UCSD-AML1 (cell line): ENCODE results near the gene CACNA1H.

Source experiments
- DNase-seq: peaks from one replicate; lab custom pipeline; 2025; ENCODE audit not compliant: unreplicated experiment; lab: John Stamatoyannopoulos, UW

CACNA1H gene

DNA sequence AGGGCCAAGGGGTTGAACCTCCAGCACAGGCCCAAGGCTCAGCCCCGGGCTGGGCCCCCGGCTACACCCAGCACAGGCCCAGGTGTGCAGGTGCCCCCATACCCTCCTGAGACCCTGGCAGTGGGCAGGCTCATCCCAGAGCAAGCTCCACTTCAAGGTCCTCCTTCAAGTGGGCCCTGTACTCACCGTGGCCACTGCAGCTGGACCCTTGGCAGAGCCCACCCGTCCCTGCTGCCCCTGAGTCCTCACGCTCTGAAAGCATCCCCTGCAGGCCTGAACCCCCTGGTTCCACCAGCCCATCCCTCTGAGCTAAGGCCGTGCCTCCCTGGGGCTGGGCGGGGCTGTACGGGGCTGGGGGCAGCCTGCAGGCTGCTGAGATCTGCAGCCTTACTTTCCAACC lies 11.2 kb upstream of the CACNA1H start:
- no peak for DNase-seq

DNA sequence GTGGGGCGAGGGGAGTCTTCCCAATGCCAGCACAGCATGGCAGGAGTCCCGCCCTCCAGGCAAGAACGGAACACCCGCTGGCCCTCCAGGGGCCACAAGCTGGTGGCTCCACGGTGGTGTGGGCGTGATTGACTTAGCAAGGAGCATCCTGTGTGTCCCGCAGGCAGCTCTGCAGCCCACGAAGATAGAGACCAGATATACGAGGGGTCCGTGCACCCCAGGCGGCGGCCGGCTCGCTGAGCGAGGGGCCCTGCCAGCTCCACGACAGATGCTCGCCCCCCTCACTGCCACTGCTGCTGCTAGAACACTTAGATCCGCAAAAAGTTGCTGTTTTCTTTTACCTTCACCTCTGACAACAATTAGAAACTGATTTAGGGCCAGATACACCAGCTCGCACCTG lies 10.0 kb upstream of the CACNA1H start:
- no peak for DNase-seq

DNA sequence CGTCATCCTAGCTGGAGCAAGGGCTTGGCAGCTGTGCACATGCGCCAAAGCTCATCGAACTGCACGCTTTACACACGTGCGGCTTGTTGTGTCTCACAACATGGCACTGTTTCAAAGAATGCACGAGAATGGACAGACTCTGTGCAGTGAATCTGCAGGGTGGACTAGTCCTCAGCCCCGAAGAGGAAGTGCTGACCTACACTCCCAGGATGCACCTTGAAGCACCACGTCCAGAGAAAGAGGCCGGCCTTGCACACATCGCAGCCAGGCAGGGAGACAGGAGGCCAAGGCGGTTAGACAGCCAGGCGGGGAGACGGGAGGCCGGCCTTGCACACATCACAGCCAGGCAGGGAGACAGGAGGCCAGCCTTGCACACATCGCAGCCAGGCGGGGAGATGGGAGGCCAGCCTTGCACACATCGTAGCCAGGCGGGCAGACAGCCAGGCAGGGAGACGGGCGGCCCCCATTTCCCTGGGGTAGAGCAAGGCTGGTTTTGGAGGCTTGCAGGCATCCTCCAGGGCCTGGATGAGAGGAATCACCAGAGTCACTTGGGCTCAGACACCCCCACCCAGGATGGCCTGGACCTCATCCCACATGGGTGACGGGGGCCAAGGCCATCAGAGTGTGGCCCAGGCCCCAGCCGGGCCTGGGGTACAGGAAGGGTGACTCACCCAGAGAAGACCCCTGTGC lies 9.0 kb upstream of the CACNA1H start:
- no peak for DNase-seq

DNA sequence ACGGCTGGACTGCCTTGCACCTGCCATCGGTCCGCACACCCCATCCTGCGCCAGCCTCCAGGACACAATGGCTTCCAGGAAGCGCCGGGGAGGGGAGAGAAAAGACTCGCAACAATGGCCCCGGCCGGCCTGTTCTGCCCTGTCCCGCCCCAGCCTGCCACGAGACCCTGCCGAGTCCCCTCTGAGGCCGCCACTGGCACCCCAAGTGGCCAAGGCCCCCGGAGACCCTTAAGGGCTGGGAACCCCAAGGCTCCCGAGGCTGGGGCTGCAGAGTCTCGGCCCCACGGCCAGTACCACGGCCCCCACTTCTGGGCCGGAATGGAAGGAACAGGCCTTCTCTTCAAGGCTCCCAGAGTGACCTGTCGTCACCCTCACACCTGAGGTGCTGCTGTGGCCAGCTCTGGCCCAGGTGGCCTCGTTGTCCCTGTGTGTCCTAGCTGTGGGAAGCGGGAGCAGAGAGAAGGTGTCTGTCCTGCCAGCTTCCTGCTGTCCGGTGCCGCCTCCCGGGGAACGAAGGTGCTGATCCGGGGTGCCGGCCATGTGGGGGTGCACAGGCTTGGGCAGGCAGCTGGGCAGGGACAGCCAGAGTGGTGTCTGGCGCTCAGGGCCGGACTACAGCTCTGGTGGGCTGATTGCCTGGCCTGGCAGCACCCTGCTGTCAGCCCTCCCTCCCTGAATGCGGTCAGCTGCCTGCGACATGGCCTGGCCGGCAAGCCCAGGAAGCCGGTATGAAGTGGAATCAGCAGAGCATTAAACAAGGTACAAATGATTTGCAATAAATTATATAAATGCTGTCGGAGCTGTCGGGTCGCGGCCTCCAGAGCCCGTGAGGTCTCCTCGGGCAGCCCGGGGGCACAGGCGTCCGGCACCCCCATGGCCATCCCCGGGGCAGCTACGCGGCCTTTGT lies 8.2 kb upstream of the CACNA1H start:
- no peak for DNase-seq

DNA sequence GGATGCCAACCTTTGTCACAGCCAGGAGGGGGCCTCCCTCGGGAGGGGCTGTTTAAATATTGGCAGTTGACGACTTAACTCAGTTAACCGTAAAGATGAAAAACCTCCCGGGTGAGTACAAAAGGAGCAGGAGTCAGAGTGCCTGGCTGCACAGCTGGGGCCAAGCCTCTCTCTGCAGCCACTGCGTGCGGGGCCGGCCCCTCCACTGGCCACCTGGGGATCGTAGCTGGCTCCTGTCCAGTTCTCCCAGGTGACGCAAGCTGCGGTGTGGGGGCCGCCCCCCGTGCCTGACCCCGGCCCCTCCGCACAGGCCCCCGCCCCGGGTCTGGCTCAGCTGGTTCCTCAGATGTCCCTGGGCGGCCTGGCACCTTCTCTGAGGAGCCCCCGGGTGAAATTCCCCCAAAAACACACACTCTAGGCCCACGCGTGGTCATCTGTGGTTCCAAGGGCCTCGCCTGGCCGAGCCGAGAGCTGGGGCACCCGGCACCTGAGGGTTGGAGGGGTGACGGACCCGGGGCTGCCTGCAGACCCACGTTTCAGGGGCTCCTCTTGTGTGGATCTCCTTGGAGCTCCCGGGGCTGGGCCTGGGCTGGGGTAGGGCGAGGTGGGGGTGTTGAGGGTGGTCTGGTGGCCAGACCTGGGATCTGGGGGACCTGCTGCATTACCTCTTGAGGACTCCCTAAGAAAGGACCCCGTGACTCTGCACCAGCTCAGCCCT lies 7.4 kb upstream of the CACNA1H start:
- DNase-seq: no peak

DNA sequence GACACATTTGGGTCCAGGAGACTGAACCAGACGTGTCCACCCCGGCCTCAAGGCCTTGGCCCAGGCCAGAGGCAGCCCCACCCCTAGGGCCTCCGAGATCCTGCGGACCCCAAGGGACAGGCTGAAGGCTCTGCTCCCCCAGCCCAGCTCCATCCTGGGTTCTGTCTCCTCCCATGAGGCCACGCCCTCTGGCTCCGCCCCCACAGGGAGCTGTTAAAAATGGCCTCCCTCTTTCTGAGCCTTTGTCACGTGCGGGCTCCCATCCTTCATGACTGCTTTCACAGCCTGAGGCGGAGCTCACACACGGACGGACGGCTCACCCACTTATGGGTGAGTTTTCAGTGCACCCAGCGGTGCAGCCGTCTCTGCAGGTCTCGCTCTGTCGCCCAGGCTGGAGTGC lies 6.5 kb upstream of the CACNA1H start:
- no peak for DNase-seq

- DNase-seq: no peak
Observed at GRCh38 chr16:1147027-1147426, 5.9 kb upstream of the CACNA1H start.

DNA sequence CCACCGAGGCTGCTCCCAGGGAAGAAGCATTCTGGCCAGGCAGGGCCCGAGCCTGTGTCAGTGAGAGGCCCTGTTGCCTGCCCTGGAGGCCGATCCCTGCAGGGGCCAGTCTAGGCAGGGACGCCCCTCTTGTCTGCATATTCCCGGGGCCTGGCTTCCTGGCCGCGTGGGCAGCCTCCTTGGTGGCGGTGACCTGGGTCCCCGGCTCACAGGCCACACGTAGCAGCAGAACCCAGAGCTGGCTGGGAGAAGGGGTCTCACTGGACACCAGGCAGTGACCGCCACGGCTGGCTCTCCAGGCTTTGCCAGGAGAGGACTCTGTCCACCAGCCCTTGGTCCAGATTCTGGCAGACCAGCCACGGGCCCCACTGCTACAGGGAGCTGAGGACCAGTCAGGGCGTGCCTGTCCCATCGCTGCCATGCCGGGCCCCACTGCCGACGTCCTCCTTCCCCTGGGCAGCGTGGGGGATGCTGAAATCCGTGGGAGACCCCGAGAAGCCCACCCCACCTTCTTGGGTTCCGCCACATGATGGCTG lies 3.7 kb upstream of the CACNA1H start:
- no peak for DNase-seq

GRCh38 chr16:1150511-1150982 lies 2.4 kb upstream of the CACNA1H start:
- peak; percentile 20 for DNase-seq

GRCh38 chr16:1151424-1152122 lies 1.3 kb upstream of the CACNA1H start:
- no peak for DNase-seq

DNA sequence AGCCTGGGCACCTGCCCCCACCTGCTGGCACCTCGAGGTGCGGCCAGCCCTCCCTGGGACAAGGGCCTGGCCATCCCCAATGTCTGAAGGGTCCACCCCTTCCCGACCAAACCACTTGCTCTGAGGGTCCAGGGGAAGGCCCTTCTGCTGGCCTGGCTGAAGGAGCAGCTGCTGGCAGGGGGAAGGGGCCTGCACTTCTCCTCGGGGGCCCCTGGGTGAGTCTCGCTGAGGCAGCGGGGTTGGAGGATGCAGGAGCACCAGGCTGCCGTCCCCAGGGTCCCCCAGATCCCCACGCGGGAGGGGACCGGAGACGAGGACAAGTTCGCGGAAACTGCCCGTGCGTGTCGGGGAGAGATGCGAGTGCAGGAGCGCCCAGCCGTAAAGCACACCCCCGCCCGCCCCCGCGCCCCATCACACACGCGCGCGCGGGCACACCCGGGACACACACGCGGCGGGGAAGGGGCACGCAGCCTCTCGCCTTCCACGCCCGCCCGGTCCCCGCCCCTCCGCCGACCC lies 725 bp upstream of the CACNA1H start:
- no peak for DNase-seq

DNA sequence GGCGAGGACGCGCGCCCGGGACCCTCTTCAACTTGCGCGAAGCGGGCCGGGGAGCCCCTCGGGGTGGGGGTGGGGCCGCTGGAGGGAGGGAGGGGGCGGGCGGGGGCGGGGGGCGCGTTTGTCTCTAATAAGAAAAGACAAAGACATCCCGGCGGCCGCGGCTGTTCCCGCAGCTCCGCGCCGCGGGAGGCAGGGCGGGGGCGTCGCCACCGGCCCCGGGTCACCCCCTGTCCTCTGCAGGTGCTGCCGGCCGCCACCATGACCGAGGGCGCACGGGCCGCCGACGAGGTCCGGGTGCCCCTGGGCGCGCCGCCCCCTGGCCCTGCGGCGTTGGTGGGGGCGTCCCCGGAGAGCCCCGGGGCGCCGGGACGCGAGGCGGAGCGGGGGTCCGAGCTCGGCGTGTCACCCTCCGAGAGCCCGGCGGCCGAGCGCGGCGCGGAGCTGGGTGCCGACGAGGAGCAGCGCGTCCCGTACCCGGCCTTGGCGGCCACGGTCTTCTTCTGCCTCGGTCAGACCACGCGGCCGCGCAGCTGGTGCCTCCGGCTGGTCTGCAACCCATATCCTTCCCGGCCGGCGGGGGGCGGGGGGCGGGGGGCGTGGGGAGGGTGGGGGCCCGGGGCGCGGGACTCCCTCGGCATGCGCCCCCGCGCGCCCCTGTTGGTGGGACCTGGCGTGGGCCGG lies 714 bp downstream of the CACNA1H start:
- DNase-seq: no peak

DNA sequence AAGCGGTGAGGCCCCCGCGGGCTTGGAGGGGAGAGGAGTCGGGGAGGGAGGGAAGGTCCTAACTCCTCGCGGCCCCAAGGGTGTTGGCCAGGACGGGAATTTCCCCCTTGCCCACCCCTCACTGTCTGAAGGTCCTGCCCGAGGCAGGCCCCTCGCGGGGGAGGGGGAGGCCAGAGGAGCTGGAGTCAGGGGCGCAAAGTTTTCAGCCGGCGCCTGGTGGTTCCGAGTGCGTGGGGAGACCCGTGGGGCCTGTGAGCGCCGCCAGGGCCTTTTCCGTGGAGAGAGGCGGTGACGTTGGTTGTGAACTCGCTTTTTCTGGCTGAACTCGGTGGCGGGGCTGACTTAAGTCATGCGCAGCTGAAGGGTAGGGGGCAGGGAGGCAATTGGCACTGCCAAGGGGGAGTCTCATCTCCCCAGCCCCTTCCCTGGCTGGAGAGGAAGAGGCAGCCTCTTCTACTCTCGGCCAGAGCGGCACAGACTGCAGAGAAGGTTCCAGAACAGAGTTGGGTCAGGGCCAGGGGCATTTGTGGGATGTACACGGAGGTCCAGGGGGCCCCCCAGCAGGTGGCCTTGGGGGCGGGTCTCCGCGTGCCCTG lies 1.5 kb downstream of the CACNA1H start:
- DNase-seq: no peak

GRCh38 chr16:1154887-1155331 lies 2.0 kb downstream of the CACNA1H start:
- no peak for DNase-seq

DNA sequence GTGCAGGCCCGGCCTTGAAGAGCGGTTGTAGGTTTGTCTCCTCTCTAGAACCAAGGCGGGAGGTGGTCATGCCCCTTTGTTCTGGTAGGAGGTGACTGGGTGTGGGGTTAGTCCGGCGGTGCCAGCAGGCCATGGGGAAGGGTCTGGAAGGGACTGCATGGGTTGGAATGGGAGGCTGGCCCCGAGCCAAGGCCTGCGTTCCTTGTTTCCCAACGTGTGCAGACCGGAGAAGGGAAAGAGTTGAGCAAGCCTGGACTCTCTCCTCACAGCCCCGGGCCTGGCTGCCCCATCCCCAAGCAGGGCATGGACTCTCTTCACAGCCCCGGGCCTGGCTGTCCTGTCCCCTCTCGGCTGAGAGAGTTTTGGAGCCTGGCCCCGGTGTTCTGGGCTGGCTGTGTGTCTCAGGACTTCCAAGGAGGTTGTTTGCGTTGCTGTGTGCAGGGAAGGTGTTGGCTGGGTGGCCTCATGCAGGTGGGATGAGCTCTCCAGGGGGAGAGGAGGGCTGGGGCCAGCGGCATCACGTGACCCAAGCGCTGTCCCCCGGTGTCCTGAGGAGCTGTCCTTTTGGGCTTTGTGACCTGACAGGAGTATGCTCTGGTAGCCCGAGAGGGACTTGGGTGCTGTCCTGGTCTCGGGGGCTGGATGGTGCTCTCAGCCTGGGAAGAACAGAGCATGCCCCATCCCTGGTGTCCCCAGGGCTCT lies 2.6 kb downstream of the CACNA1H start:
- no peak for DNase-seq

DNA sequence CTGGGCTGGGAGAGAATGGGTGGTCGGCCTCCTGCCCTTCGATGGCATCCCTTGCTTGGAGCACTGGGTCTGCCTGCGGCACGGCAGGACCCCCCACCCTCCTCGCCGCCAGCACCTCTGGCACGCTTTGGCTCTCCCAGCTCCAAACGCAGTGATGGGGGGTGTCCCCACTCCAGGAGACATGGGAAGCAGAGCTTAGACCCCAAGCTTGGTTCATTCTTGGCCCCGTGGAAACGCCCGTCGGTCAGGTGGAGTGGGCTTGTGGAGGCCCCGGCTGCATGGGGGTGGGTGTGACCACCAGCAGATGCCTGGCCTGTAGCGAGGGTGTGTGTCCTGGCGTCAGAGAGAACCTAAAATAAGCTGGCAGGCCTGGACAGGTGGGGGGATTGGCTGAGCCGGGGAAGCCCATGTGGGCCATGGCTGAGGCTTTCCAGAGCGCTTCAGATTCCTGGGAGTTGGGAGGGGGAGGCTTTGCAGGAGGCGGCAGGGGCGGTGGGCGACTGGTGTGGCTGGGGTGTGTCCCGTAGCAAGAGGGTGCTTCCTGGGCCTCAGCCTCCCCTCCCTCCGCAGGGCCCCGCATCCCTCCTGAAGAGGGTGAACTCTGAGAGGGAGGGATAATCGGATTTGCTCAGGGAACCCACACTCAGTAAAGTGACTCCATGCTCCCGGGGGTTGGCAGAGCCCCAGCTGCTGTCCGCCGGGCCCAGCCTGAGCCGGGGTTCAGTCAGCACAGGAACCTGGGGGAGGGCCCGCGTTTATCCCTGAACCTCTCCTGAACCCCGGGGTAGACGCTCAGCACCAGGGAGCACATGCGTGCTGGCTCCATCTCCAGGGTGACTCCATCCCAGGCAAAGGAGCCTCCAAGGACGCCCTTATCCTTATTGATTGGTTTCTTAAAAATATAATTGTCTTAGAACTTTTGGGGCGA lies 3.4 kb downstream of the CACNA1H start:
- DNase-seq: no peak

GRCh38 chr16:1156983-1157638 lies 4.2 kb downstream of the CACNA1H start:
- no peak for DNase-seq
